HEK293 (cell line): ENCODE results near the gene CTNNBL1.
A peak's percentile ranks its signal among the peaks of the same experiment; 100 is the strongest.

Source experiments
- GFI1B ChIP-seq: fragments of 450-650 bp; formaldehyde crosslinking; IDR thresholded peaks from 2 replicates; pipeline ENCODE4 v1.5.1; 2016; ENCODE audit warnings: missing biosample characterization, missing genetic modification characterization
- KLF17 ChIP-seq: fragments of 450-650 bp; formaldehyde crosslinking; IDR thresholded peaks from 2 replicates; pipeline ENCODE4 v1.5.1; 2016; ENCODE audit warnings: missing biosample characterization, missing genetic modification characterization
- KLF9 ChIP-seq: fragments of 450-650 bp; formaldehyde crosslinking; IDR thresholded peaks from 2 replicates; pipeline ENCODE4 v1.5.1; 2016; ENCODE audit warnings: missing biosample characterization, missing genetic modification characterization, low read depth
- TRIM28 ChIP-seq: IDR thresholded peaks from 2 replicates; pipeline ENCODE4 v1.6.1; 2011; ENCODE audit warnings: low read length, control low read depth, borderline replicate concordance
- ZBTB20 ChIP-seq: fragments of 450-650 bp; formaldehyde crosslinking; IDR thresholded peaks from 2 replicates; pipeline ENCODE4 v1.5.1; 2016; ENCODE audit warnings: missing biosample characterization, missing genetic modification characterization
- ZBTB21 ChIP-seq: fragments of 450-650 bp; formaldehyde crosslinking; IDR thresholded peaks from 2 replicates; pipeline ENCODE4 v1.5.1; 2017; ENCODE audit warnings: missing biosample characterization, missing genetic modification characterization
- ZBTB6 ChIP-seq: fragments of 450-650 bp; formaldehyde crosslinking; IDR thresholded peaks from 2 replicates; pipeline ENCODE4 v1.5.1; 2017; ENCODE audit warnings: missing biosample characterization, missing genetic modification characterization
- ZNF10 ChIP-seq: fragments of 450-650 bp; formaldehyde crosslinking; IDR thresholded peaks from 2 replicates; pipeline ENCODE4 v1.5.1; 2017; ENCODE audit warnings: missing biosample characterization, missing genetic modification characterization
- ZNF16 ChIP-seq: fragments of 450-650 bp; formaldehyde crosslinking; IDR thresholded peaks from 2 replicates; pipeline ENCODE4 v1.5.1; 2016; ENCODE audit warnings: low read depth, missing biosample characterization, missing genetic modification characterization
- ZNF175 ChIP-seq: fragments of 450-650 bp; formaldehyde crosslinking; IDR thresholded peaks from 2 replicates; pipeline ENCODE4 v1.5.1; 2016; ENCODE audit warnings: missing biosample characterization, missing genetic modification characterization
- ZNF248 ChIP-seq: fragments of 450-650 bp; formaldehyde crosslinking; IDR thresholded peaks from 2 replicates; pipeline ENCODE4 v1.5.1; 2017; ENCODE audit warnings: missing biosample characterization, missing genetic modification characterization
- ZNF26 ChIP-seq: fragments of 450-650 bp; formaldehyde crosslinking; IDR thresholded peaks from 2 replicates; pipeline ENCODE4 v1.5.1; 2016; ENCODE audit warnings: missing biosample characterization, missing genetic modification characterization
- ZNF292 ChIP-seq: fragments of 450-650 bp; formaldehyde crosslinking; IDR thresholded peaks from 2 replicates; pipeline ENCODE4 v1.5.1; 2016; ENCODE audit warnings: low read depth, missing biosample characterization, missing genetic modification characterization, borderline replicate concordance
- ZNF341 ChIP-seq: fragments of 450-650 bp; formaldehyde crosslinking; IDR thresholded peaks from 2 replicates; pipeline ENCODE4; 2016; ENCODE audit warnings: low read depth, missing biosample characterization, missing genetic modification characterization
- ZNF366 ChIP-seq: fragments of 450-650 bp; formaldehyde crosslinking; conservative IDR thresholded peaks from 2 replicates; pipeline ENCODE4 v1.5.1; 2016; ENCODE audit warnings: missing biosample characterization, missing genetic modification characterization
- ZNF416 ChIP-seq: fragments of 450-650 bp; formaldehyde crosslinking; IDR thresholded peaks from 2 replicates; pipeline ENCODE4 v1.5.1; 2016; ENCODE audit warnings: missing biosample characterization, missing genetic modification characterization
- ZNF514 ChIP-seq: fragments of 450-650 bp; formaldehyde crosslinking; IDR thresholded peaks from 2 replicates; pipeline ENCODE4 v1.5.1; 2016; ENCODE audit warnings: missing biosample characterization, missing genetic modification characterization
- ZNF560 ChIP-seq: fragments of 450-650 bp; formaldehyde crosslinking; IDR thresholded peaks from 2 replicates; pipeline ENCODE4 v1.5.1; 2017; ENCODE audit warnings: missing biosample characterization, missing genetic modification characterization, borderline replicate concordance
- ZNF610 ChIP-seq: fragments of 450-650 bp; formaldehyde crosslinking; IDR thresholded peaks from 2 replicates; pipeline ENCODE4 v1.5.1; 2016; ENCODE audit warnings: missing biosample characterization, missing genetic modification characterization, borderline replicate concordance
- ZNF639 ChIP-seq: fragments of 450-650 bp; formaldehyde crosslinking; IDR thresholded peaks from 2 replicates; pipeline ENCODE4 v1.5.1; 2016; ENCODE audit warnings: missing biosample characterization, missing genetic modification characterization
- ZNF701 ChIP-seq: fragments of 450-650 bp; formaldehyde crosslinking; IDR thresholded peaks from 2 replicates; pipeline ENCODE4 v1.5.1; 2016; ENCODE audit warnings: missing biosample characterization, missing genetic modification characterization
- ZNF792 ChIP-seq: fragments of 450-650 bp; formaldehyde crosslinking; IDR thresholded peaks from 2 replicates; pipeline ENCODE4 v1.5.1; 2016; ENCODE audit warnings: missing biosample characterization, missing genetic modification characterization
- ZSCAN18 ChIP-seq: fragments of 450-650 bp; formaldehyde crosslinking; IDR thresholded peaks from 2 replicates; pipeline ENCODE4 v1.5.1; 2016; ENCODE audit warnings: missing biosample characterization, missing genetic modification characterization
- TF ChIP-seq, protein P1 (sequence below): fragments of 450-650 bp; formaldehyde crosslinking; IDR thresholded peaks from 2 replicates; pipeline ENCODE4 v1.5.1; 2017; ENCODE audit warnings: missing biosample characterization, missing genetic modification characterization
- TF ChIP-seq, protein P2 (sequence below): fragments of 450-650 bp; formaldehyde crosslinking; IDR thresholded peaks from 2 replicates; pipeline ENCODE4 v1.5.1; 2016; ENCODE audit warnings: missing biosample characterization, missing genetic modification characterization
- TF ChIP-seq, protein P3 (sequence below): fragments of 450-650 bp; formaldehyde crosslinking; IDR thresholded peaks from 2 replicates; pipeline ENCODE4 v1.5.1; 2017; ENCODE audit warnings: missing biosample characterization, missing genetic modification characterization

The CTNNBL1 gene

GRCh38 chr20:37915800-37916570, 222.2 kb downstream of the CTNNBL1 start (continued):
- TF ChIP-seq, protein P1, sequence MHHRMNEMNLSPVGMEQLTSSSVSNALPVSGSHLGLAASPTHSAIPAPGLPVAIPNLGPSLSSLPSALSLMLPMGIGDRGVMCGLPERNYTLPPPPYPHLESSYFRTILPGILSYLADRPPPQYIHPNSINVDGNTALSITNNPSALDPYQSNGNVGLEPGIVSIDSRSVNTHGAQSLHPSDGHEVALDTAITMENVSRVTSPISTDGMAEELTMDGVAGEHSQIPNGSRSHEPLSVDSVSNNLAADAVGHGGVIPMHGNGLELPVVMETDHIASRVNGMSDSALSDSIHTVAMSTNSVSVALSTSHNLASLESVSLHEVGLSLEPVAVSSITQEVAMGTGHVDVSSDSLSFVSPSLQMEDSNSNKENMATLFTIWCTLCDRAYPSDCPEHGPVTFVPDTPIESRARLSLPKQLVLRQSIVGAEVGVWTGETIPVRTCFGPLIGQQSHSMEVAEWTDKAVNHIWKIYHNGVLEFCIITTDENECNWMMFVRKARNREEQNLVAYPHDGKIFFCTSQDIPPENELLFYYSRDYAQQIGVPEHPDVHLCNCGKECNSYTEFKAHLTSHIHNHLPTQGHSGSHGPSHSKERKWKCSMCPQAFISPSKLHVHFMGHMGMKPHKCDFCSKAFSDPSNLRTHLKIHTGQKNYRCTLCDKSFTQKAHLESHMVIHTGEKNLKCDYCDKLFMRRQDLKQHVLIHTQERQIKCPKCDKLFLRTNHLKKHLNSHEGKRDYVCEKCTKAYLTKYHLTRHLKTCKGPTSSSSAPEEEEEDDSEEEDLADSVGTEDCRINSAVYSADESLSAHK (tag by site-specific recombination): no peak
- TF ChIP-seq ZBTB6 (no peak), ZNF10 (no peak), ZBTB20 (tag by site-specific recombination) (no peak), ZNF416 (tag by site-specific recombination) (no peak), ZNF175 (tag by site-specific recombination) (no peak), ZBTB21 (tag by site-specific recombination) (no peak), ZNF292 (no peak), ZNF560 (tag by site-specific recombination) (no peak), ZSCAN18 (tag by site-specific recombination) (no peak), KLF17 (tag by site-specific recombination) (peak; percentile 62; the same call in 1 of the 2 replicates), ZNF792 (tag by site-specific recombination) (no peak), TRIM28 (no peak), ZNF639 (tag by site-specific recombination) (no peak), ZNF366 (no peak), KLF9 (tag by site-specific recombination) (no peak), ZNF248 (tag by site-specific recombination) (no peak), ZNF610 (tag by site-specific recombination) (no peak), ZNF26 (tag by site-specific recombination) (no peak), ZNF514 (no peak), GFI1B (tag by site-specific recombination) (no peak), ZNF341 (tag by site-specific recombination) (no peak), ZNF701 (tag by site-specific recombination) (no peak), ZNF16 (tag by site-specific recombination) (no peak)
- TF ChIP-seq, protein P2, sequence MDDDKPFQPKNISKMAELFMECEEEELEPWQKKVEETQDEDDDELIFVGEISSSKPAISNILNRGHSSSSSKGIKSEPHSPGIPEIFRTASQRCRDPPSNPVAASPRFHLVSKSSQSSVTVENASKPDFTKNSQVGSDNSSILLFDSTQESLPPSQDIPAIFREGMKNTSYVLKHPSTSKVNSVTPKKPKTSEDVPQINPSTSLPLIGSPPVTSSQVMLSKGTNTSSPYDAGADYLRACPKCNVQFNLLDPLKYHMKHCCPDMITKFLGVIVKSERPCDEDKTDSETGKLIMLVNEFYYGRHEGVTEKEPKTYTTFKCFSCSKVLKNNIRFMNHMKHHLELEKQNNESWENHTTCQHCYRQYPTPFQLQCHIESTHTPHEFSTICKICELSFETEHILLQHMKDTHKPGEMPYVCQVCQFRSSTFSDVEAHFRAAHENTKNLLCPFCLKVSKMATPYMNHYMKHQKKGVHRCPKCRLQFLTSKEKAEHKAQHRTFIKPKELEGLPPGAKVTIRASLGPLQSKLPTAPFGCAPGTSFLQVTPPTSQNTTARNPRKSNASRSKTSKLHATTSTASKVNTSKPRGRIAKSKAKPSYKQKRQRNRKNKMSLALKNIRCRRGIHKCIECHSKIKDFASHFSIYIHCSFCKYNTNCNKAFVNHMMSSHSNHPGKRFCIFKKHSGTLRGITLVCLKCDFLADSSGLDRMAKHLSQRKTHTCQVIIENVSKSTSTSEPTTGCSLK: no peak
- TF ChIP-seq, protein P3, sequence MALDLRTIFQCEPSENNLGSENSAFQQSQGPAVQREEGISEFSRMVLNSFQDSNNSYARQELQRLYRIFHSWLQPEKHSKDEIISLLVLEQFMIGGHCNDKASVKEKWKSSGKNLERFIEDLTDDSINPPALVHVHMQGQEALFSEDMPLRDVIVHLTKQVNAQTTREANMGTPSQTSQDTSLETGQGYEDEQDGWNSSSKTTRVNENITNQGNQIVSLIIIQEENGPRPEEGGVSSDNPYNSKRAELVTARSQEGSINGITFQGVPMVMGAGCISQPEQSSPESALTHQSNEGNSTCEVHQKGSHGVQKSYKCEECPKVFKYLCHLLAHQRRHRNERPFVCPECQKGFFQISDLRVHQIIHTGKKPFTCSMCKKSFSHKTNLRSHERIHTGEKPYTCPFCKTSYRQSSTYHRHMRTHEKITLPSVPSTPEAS (tag by site-specific recombination): no peak
